ENCODE data around the gene S100A6. TPM values are rescaled to one million over a fixed set of nuclear protein-coding genes. Genes with fewer than 3 reads are reported as not detected.

The S100A6 gene
- polyA plus RNA-seq, 1 donor from 2014 or later = not detected

DNA sequence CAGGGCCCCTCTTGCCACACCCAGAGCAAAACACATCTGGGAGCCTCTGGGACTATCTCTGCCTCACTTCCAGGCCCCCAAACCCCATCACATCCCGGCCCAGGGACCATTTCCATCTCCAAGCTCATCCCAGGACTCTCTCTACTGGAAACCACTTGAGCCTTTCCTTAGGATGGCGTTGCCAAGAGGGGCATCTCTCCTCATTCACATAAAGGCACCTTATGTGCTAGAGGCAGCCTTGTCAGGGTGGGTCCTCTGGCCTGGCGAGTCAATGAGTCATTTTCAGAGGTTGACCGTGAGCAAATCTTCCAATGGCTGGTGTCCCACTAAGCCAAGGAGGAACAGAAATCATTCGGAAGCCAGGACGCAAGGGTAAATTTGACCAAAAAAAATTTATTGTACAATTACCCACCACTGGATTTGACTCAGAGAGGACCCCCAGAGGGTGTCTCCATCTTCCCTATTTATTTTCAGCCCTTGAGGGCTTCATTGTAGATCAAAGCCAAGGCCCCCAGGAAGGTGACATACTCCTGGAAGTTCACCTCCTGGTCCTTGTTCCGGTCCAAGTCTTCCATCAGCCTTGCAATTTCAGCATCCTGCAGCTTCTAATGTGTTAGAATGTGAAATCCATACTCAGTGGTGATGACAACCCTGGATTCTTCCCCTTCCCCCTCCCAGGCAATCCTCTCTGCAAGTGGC lies 1.4 kb downstream of the S100A6 start:
- H3K4me3 ChIP-seq (ENCODE audit: low read length) = no peak overlapping the region
- TF ChIP-seq EP300 (conservative IDR thresholded peaks at IDR 0.05; ENCODE audit: poor library complexity, severe bottlenecking) = no peak
- TF ChIP-seq MXI1 (conservative IDR thresholded peaks at IDR 0.05; ENCODE audit: poor library complexity, severe bottlenecking) = no peak
- TF ChIP-seq, protein P1, sequence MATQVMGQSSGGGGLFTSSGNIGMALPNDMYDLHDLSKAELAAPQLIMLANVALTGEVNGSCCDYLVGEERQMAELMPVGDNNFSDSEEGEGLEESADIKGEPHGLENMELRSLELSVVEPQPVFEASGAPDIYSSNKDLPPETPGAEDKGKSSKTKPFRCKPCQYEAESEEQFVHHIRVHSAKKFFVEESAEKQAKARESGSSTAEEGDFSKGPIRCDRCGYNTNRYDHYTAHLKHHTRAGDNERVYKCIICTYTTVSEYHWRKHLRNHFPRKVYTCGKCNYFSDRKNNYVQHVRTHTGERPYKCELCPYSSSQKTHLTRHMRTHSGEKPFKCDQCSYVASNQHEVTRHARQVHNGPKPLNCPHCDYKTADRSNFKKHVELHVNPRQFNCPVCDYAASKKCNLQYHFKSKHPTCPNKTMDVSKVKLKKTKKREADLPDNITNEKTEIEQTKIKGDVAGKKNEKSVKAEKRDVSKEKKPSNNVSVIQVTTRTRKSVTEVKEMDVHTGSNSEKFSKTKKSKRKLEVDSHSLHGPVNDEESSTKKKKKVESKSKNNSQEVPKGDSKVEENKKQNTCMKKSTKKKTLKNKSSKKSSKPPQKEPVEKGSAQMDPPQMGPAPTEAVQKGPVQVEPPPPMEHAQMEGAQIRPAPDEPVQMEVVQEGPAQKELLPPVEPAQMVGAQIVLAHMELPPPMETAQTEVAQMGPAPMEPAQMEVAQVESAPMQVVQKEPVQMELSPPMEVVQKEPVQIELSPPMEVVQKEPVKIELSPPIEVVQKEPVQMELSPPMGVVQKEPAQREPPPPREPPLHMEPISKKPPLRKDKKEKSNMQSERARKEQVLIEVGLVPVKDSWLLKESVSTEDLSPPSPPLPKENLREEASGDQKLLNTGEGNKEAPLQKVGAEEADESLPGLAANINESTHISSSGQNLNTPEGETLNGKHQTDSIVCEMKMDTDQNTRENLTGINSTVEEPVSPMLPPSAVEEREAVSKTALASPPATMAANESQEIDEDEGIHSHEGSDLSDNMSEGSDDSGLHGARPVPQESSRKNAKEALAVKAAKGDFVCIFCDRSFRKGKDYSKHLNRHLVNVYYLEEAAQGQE (IDR thresholded peaks at IDR 0.05; ENCODE audit: borderline replicate concordance) = no peak
- TF ChIP-seq CTCF (IDR thresholded peaks at IDR 0.05; ENCODE audit: poor library complexity, severe bottlenecking) = no peak
- TF ChIP-seq RAD21 (conservative IDR thresholded peaks at IDR 0.05) = no peak
- TF ChIP-seq TAF1 (IDR thresholded peaks at IDR 0.05; ENCODE audit: low read depth) = no peak
- TF ChIP-seq SMC3 (conservative IDR thresholded peaks at IDR 0.05; ENCODE audit: poor library complexity) = no peak
- TF ChIP-seq POLR2AphosphoS5 (IDR thresholded peaks at IDR 0.05) = no peak
- TF ChIP-seq EZH2 (IDR thresholded peaks at IDR 0.05; ENCODE audit: borderline replicate concordance, insufficient read depth, low read length, poor library complexity, severe bottlenecking) = no peak

GRCh38 chr1:153533689-153534201 lies 2.0 kb downstream of the S100A6 start:
- H3K9me3 ChIP-seq (ENCODE audit: low read length) = no peaks in the 10 kb centered on the region
- H3K9ac ChIP-seq (ENCODE audit: low read length) = no peak overlapping the region
- TF ChIP-seq TAF1 (IDR thresholded peaks at IDR 0.05; ENCODE audit: low read depth) = no peak
- TF ChIP-seq CTCF (IDR thresholded peaks at IDR 0.05; ENCODE audit: poor library complexity, severe bottlenecking) = no peak
- no peak for TF ChIP-seq POLR2AphosphoS5 (IDR thresholded peaks at IDR 0.05)
- TF ChIP-seq MXI1 (conservative IDR thresholded peaks at IDR 0.05; ENCODE audit: poor library complexity, severe bottlenecking) = no peak
- TF ChIP-seq SMC3 (conservative IDR thresholded peaks at IDR 0.05; ENCODE audit: poor library complexity) = no peak
- no peak for TF ChIP-seq EP300 (conservative IDR thresholded peaks at IDR 0.05; ENCODE audit: poor library complexity, severe bottlenecking)
- TF ChIP-seq, protein P1 (IDR thresholded peaks at IDR 0.05; ENCODE audit: borderline replicate concordance) = no peak
- TF ChIP-seq EZH2 (IDR thresholded peaks at IDR 0.05; ENCODE audit: borderline replicate concordance, insufficient read depth, low read length, poor library complexity, severe bottlenecking) = no peak
- no peak for TF ChIP-seq RAD21 (conservative IDR thresholded peaks at IDR 0.05)
- no peak overlapping the region for H3K4me3 ChIP-seq (ENCODE audit: low read length)
- no peaks in the 10 kb centered on the region for H3F3A ChIP-seq (ENCODE audit: insufficient read depth, low read length, poor library complexity, severe bottlenecking)
- H3K27ac ChIP-seq (ENCODE audit: low read length) = no peak overlapping the region
- no peak overlapping the region for H2AFZ ChIP-seq (ENCODE audit: low read depth, low read length)
- H3K27me3 ChIP-seq (ENCODE audit: insufficient read depth, low read depth, low read length) = peaks cover 5% of the 10 kb centered on the region
- no peaks in the 10 kb centered on the region for H3K9me2 ChIP-seq (ENCODE audit: insufficient read depth, low read length)
- H3K4me2 ChIP-seq (ENCODE audit: low read length) = no peak overlapping the region
- H4K20me1 ChIP-seq (ENCODE audit: insufficient read depth) = no peaks in the 10 kb centered on the region
- H3K79me2 ChIP-seq (replicated peaks; ENCODE audit: insufficient read depth, low read length) = no peaks in the 10 kb centered on the region
- no peaks in the 10 kb centered on the region for H3K36me3 ChIP-seq (ENCODE audit: insufficient read depth, low read length)

More for the DNA sequence above, 1.4 kb downstream of the S100A6 start:
- Histone ChIP-seq H3K27me3 (ENCODE audit: insufficient read depth, low read depth, low read length) (peaks cover 5% of the 10 kb centered on the region), H3K9ac (ENCODE audit: low read length) (no peak overlapping the region), H3K79me2 (replicated peaks; ENCODE audit: insufficient read depth, low read length) (no peaks in the 10 kb centered on the region), H3F3A (ENCODE audit: insufficient read depth, low read length, poor library complexity, severe bottlenecking) (no peaks in the 10 kb centered on the region), H2AFZ (ENCODE audit: low read depth, low read length) (no peak overlapping the region), H3K27ac (ENCODE audit: low read length) (no peak overlapping the region), H3K4me2 (ENCODE audit: low read length) (no peak overlapping the region), H4K20me1 (ENCODE audit: insufficient read depth) (no peaks in the 10 kb centered on the region), H3K9me3 (ENCODE audit: low read length) (no peaks in the 10 kb centered on the region), H3K36me3 (ENCODE audit: insufficient read depth, low read length) (no peaks in the 10 kb centered on the region), H3K9me2 (ENCODE audit: insufficient read depth, low read length) (no peaks in the 10 kb centered on the region)

Data from neural cell (in vitro differentiated cells).